Choroid plexus epithelial cell (primary cell): ENCODE results near the gene WWOX.

Experiments
- DNase-seq: peaks from one replicate; pipeline ENCODE4 v3.0.0-alpha.2; 2010; ENCODE audit warnings: low read depth
- H3K4me3 ChIP-seq: 2 replicates; pipeline ENCODE4 v1.5.1; 2011; ENCODE audit warnings: low read depth, mild to moderate bottlenecking, control low read depth, low read length, moderate library complexity
- CTCF ChIP-seq: conservative IDR thresholded peaks from 2 replicates; pipeline ENCODE4 v1.5.1; 2011; ENCODE audit warnings: low read depth, mild to moderate bottlenecking, control low read depth, inconsistent platforms, low read length, moderate library complexity

WWOX gene

GRCh38 chr16:78154729-78155461, 55.4 kb downstream of the WWOX start:
- no peak for DNase-seq
- H3K4me3 ChIP-seq = no peak overlapping the region
- no peak for TF ChIP-seq CTCF

GRCh38 chr16:78155791-78156345, 56.4 kb downstream of the WWOX start:
- no peak overlapping the region for H3K4me3 ChIP-seq
- no peak for DNase-seq
- no peak for TF ChIP-seq CTCF

GRCh38 chr16:78161023-78161729, 61.7 kb downstream of the WWOX start:
- no peak for TF ChIP-seq CTCF
- no peak for DNase-seq
- H3K4me3 ChIP-seq = no peak overlapping the region

- no peak for TF ChIP-seq CTCF
- no peak for DNase-seq
- H3K4me3 ChIP-seq = no peak overlapping the region
These were observed 64.6 kb downstream of the WWOX start for GRCh38 chr16:78163772-78164670.

- TF ChIP-seq CTCF = no peak
- DNase-seq = no peak
- no peak overlapping the region for H3K4me3 ChIP-seq
These were observed 71.1 kb downstream of the WWOX start for GRCh38 chr16:78170494-78170933.

- no peak overlapping the region for H3K4me3 ChIP-seq
- TF ChIP-seq CTCF = no peak
- DNase-seq = no peak
These were observed 75.8 kb downstream of the WWOX start for GRCh38 chr16:78175287-78175686.
